Astrocyte of the cerebellum (primary cell): ENCODE measurements around the gene MED15.
"Not testable (repeated sequence)": the region's sequence is repeated elsewhere in the genome, so short reads cannot be mapped to it uniquely, and the experiment has no call there.

Experiments used
- DNase-seq: peaks from one replicate; pipeline ENCODE4 v3.0.0-alpha.2; 2011; ENCODE audit warnings: low read depth
- H3K4me3 ChIP-seq: 2 replicates; pipeline ENCODE4 v1.5.1; 2011; ENCODE audit warnings: mild to moderate bottlenecking, low read depth, low read length, moderate library complexity
- in situ Hi-C: cut with HindIII; loops from 2 replicates; pipeline ENCODE4 v1.10.0; 2017; ENCODE audit warnings: low sequenced_read_pairs
- TF ChIP-seq, protein P1 (sequence below): IDR thresholded peaks from 2 replicates; pipeline ENCODE4 v1.5.1; 2012; ENCODE audit warnings: low read length, low read depth, moderate library complexity, mild to moderate bottlenecking; ENCODE audit errors: missing control alignments

The MED15 gene

DNA sequence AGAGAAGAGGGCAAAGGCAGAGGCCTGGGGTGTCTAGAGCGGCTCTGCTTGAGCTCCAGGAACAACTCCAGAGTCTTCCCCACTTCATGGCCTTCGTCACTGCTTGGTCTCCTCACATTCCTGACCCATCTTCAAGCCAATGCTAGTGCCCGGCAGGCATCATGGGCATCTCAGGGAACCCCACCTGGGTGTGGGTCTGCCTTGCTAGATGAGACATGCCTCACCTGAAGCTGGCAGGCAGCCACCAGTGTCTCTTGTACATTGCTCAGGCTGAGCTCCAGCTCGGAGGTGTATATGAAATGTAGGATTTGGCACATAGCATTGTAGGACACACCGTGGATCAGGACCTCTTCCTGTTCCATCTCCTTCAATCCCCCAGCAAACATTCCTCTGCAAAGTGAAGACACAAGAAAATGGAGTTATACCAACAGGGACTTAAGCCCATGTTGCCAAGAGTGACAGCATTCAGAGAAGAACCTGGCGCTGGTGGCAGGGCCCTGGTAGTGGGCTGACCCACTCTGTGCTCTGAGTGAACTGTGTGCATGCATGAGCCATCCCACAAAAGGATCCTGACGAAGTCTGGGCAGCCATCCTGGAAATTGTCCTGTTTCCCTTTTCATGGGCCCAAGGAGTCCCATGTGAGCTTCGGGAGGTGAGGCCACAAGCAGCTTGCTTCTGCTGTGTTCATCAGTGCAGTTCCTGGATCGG lies 36.1 kb upstream of the MED15 start:
- no peak for DNase-seq
- TF ChIP-seq, protein P1, sequence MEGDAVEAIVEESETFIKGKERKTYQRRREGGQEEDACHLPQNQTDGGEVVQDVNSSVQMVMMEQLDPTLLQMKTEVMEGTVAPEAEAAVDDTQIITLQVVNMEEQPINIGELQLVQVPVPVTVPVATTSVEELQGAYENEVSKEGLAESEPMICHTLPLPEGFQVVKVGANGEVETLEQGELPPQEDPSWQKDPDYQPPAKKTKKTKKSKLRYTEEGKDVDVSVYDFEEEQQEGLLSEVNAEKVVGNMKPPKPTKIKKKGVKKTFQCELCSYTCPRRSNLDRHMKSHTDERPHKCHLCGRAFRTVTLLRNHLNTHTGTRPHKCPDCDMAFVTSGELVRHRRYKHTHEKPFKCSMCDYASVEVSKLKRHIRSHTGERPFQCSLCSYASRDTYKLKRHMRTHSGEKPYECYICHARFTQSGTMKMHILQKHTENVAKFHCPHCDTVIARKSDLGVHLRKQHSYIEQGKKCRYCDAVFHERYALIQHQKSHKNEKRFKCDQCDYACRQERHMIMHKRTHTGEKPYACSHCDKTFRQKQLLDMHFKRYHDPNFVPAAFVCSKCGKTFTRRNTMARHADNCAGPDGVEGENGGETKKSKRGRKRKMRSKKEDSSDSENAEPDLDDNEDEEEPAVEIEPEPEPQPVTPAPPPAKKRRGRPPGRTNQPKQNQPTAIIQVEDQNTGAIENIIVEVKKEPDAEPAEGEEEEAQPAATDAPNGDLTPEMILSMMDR: no peak
- no peak overlapping the region for H3K4me3 ChIP-seq
- in situ Hi-C loops: no loop called here

DNA sequence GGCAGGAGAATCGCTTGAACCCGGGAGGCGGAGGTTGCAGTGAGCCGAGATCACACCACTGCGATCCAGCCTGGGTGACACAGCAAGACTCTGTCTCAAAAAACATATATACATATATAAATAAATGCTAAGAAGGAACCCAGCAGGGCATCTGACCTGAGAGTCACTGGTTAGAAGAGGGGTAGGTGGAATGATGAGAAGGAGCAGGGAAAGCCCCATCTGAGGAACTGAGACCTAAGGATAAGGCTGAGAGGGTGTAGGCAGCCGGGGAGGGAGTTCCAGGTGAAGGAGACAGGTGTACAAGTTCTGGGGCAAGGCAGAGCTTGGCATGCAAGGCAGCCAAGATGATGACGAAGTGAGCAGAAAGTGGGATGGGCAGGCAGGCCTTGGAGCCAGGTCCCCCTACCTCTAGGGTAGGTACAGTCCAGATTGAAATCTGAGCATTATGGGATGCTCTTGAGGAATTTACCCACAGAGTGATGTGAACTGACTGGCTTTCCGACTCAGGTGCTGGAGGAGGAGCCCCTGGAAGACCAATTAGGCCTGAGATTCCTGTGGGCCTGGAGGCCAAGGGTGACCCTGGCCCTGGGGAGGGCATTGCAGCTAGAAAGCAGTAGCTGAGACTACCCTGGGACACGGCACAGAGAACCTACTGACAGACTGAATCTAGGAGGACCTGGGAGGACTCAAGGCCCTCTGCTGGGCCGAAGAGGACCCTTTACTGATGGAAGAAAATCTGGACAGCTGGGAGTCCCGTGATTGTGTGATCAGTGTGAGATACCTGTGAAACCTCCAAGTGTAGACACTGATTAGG lies 34.6 kb upstream of the MED15 start:
- in situ Hi-C loops: no loop called here
- TF ChIP-seq, protein P1: no peak
- no peak for DNase-seq
- H3K4me3 ChIP-seq: no peak overlapping the region

DNA sequence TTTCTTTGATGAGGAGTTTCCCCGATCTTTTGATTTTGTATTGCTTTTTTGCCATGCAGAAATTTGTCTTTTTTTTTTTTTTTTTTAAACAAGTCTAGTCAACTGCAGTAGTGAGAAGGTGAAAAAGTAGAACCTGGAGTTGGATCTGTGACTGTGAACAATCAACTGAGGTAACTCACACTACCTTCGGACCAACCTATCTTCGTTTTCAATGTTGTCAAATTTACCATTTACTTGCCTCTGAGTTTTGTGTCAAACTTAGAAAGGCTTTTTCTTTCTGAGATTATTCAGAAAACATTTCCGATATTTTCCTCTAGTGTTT lies 32.3 kb upstream of the MED15 start:
- no peak for DNase-seq
- TF ChIP-seq, protein P1: no peak
- in situ Hi-C loops: no loop called here

DNA sequence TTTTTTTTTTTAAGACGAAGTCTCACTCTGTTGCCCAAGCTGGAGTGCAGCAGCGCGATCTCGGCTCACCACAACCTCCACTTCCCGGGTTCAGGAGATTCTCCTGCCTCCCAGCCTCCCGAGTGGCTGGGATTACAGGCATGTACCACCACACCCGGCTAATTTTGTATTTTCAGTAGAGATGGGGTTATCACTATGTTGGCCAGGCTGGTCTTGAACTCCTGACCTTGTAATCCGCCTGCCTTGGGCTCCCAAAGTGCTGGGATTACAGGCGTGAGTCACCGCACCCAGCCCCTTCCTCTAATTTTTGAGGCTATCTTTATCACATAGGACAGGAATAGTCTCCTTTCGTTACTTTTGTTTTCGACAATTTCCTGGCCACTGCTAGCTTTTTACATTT lies 31.8 kb upstream of the MED15 start:
- H3K4me3 ChIP-seq, in situ Hi-C loops, DNase-seq: not testable (repeated sequence)

More for the DNA sequence above, 32.3 kb upstream of the MED15 start:
- no peak overlapping the region for H3K4me3 ChIP-seq

DNA sequence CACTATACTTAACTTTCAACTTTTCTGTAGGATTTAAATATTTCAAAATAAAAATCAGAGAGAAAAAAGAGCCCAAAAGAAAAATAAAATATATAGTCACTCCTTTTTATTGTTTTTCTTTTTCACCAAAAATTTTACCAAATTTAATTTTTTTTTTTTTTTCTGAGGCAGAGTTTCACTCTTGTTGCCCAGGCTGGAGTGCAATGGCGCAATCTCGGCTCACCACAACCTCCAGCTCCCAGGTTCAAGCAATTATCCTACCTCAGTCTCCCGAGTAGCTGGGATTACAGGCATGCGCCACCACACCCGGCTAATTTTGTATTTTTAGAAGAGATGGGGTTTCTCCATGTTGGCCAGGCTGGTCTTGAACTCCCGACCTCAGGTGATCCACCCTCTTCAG lies 29.4 kb upstream of the MED15 start:
- DNase-seq, in situ Hi-C loops, H3K4me3 ChIP-seq: not testable (repeated sequence)

DNA sequence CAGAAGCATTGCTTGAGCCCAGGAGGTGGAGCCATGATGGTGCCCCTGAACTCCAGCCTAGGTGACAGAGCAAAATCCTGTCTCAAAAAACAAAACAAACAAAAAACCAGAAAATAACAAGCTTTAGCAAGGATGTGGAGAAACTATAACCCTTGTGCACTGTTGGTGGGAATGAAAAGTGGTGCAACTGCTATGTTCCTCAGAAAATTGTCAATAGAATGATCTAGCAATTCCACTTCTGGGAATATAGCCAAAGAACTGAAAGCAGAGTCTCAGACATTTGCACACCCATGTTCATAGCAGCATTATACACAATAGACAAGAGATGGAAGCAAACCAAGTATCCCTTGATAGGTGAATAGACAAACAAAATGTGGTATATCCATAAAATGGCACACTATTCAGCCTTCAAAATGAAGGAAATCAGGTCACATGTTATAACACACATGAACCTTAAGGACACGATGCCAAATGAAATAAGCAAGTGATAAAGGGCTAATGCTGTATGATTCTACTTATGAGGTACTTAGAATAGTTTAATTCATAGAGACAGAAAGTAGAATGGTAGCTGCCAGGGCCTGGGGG lies 27.7 kb upstream of the MED15 start:
- TF ChIP-seq, protein P1: no peak
- in situ Hi-C loops: no loop called here
- no peak overlapping the region for H3K4me3 ChIP-seq
- DNase-seq: no peak

DNA sequence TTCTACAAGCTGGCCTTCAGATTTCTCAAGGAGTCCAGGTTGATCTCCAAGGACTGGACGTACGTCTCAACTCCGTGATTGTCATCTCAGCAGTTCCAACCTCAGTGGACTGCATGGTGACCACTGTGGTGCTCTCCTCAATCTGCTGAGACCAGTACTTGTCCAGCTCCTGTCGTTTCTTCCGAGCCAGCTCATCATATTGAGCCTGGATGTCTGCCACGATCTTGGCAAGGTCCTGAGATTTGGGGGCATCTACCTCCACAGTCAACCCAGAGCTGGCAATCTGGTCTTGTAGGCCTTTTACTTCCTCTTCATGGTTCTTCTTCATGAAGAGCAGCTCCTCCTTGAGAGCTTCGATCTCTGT lies 24.3 kb upstream of the MED15 start:
- in situ Hi-C loops, DNase-seq, H3K4me3 ChIP-seq: not testable (repeated sequence)

DNA sequence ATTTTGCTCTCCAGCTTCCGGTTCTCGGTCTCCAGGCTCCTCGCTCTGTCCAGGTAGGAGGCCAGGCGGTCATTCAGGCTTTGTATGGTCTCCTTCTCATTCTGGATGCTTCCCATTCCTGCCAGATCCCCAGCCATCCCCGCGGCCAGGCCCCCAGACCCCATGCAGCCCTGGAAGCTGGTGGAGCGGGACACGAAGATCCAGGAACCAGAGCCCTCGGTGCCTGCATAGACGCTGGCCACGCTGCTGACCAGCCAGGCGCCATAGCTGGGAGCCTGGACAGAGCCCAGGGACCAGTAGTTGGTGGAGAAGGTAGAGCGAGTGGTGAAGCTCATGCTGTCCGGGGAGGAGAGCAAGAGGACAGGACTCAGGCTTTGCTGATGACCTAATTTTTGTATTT lies 23.6 kb upstream of the MED15 start:
- no peak overlapping the region for H3K4me3 ChIP-seq
- TF ChIP-seq, protein P1: no peak
- no peak for DNase-seq
- in situ Hi-C loops: no loop called here
